Kidney epithelial cell (primary cell): ENCODE results near the gene FSTL4. TPM values are rescaled to one million over a fixed set of nuclear protein-coding genes. Genes with fewer than 3 reads are reported as not detected.

ENCODE experiments used
- DNase-seq: peaks from one replicate; pipeline ENCODE4 v3.0.0-alpha.2; 2010; ENCODE audit warnings: low read depth
- H3K27me3 ChIP-seq: 2 replicates; pipeline ENCODE4 v1.6.0; 2011; ENCODE audit warnings: low read length; ENCODE audit not compliant: control insufficient read depth, insufficient read depth
- H3K36me3 ChIP-seq: 2 replicates; pipeline ENCODE4 v1.5.1; 2011; ENCODE audit warnings: low read length; ENCODE audit not compliant: control insufficient read depth, insufficient read depth
- H3K4me3 ChIP-seq: 2 replicates; pipeline ENCODE4 v1.5.1; 2011; ENCODE audit warnings: low read depth, mild to moderate bottlenecking, control low read depth, low read length
- CTCF ChIP-seq: IDR thresholded peaks from 2 replicates; pipeline ENCODE4 v1.5.1; 2011; ENCODE audit warnings: mild to moderate bottlenecking, moderate library complexity, low read length, control low read depth, inconsistent platforms; ENCODE audit not compliant: insufficient read depth, poor library complexity, severe bottlenecking
- total RNA-seq: library from RNA; depleted of rRNA; stranded (reverse); fragments of >200 nt; gene quantifications from 2 replicates; pipeline ENCODE4 v1.2.3, GENCODE V29; 2015

The FSTL4 gene
- total RNA-seq, 1 donor from 2014 or later = not detected

GRCh38 chr5:133581348-133581747 is 31.0 kb downstream of the FSTL4 start:
- no peaks in the 10 kb centered on the region for H3K36me3 ChIP-seq
- peaks cover 7% of the 10 kb centered on the region for H3K27me3 ChIP-seq
- DNase-seq = no peak
- no peak overlapping the region for H3K4me3 ChIP-seq
- TF ChIP-seq CTCF = no peak

GRCh38 chr5:133580618-133581017 is 31.7 kb downstream of the FSTL4 start:
- no peak for DNase-seq
- Histone ChIP-seq H3K27me3 (peaks cover 8% of the 10 kb centered on the region), H3K36me3 (no peaks in the 10 kb centered on the region), H3K4me3 (no peak overlapping the region)
- no peak for TF ChIP-seq CTCF

GRCh38 chr5:133579766-133580165 is 32.6 kb downstream of the FSTL4 start:
- H3K27me3 ChIP-seq = peaks cover 8% of the 10 kb centered on the region
- H3K4me3 ChIP-seq = no peak overlapping the region
- no peaks in the 10 kb centered on the region for H3K36me3 ChIP-seq
- no peak for DNase-seq
- no peak for TF ChIP-seq CTCF

- no peak overlapping the region for H3K4me3 ChIP-seq
- no peaks in the 10 kb centered on the region for H3K36me3 ChIP-seq
- no peak for DNase-seq
- H3K27me3 ChIP-seq = peaks cover 2% of the 10 kb centered on the region
- no peak for TF ChIP-seq CTCF
Measured at GRCh38 chr5:133569347-133569746, 43.0 kb downstream of the FSTL4 start.

GRCh38 chr5:133565993-133566392 is 46.3 kb downstream of the FSTL4 start:
- peak; percentile 5 for DNase-seq
- no peak for TF ChIP-seq CTCF
- Histone ChIP-seq H3K36me3 (no peaks in the 10 kb centered on the region), H3K27me3 (peaks cover 2% of the 10 kb centered on the region), H3K4me3 (no peak overlapping the region)

GRCh38 chr5:133564921-133565565 is 47.3 kb downstream of the FSTL4 start:
- Histone ChIP-seq H3K36me3 (no peaks in the 10 kb centered on the region), H3K4me3 (no peak overlapping the region), H3K27me3 (peaks cover 2% of the 10 kb centered on the region)
- no peak for TF ChIP-seq CTCF
- no peak for DNase-seq
